Left lung (tissue), 10 donors: Measurements from ENCODE around the gene LTBP2. TPM values are rescaled to one million over a fixed set of nuclear protein-coding genes. Genes with fewer than 3 reads are reported as not detected.

Experiments
- ATAC-seq: fragments of 200-7000 bp; cut with Tn5 transposase; one replicate; pipeline ENCODE4 v1.9.1; 2020; ENCODE audit warnings: moderate library complexity
- DNase-seq, 4 donors: peaks; one replicate each; pipeline ENCODE4 v3.0.0-alpha.2; 2013 to 2020
- H3K27ac ChIP-seq, 2 donors: fragments of 200-600 bp; sonication (generic) in 1 of 2; one replicate each; pipeline versions ENCODE4 v1.5.0 to v1.8.0; 2020 to 2021
- H3K27me3 ChIP-seq, 2 donors: fragments of 200-600 bp; sonication (generic) in 1 of 2; one replicate each; pipeline versions ENCODE4 v1.5.0 to v1.8.0; 2020 to 2021
- H3K36me3 ChIP-seq, 2 donors: fragments of 200-600 bp; sonication (generic) in 1 of 2; one replicate each; pipeline versions ENCODE4 v1.5.0 to v1.8.0; 2020 to 2021
- H3K4me1 ChIP-seq, 2 donors: fragments of 200-600 bp; one replicate each; pipeline ENCODE4 v1.8.0; 2021
- H3K4me3 ChIP-seq, 2 donors: fragments of 200-600 bp; sonication (generic) in 1 of 2; one replicate each; pipeline versions ENCODE4 v1.5.0 to v1.8.0; 2020 to 2021; ENCODE audit warnings: mild to moderate bottlenecking in 1 of 2
- H3K9me3 ChIP-seq, 2 donors: fragments of 200-600 bp; sonication (generic) in 1 of 2; one replicate each; pipeline versions ENCODE4 v1.5.0 to v1.8.0; 2020 to 2021
- CTCF ChIP-seq, 2 donors: fragments of 200-600 bp; sonication (generic) in 1 of 2; IDR thresholded peaks; one replicate each; pipeline versions ENCODE4 v1.5.0 to v1.8.0; 2021; ENCODE audit warnings: antibody characterized with exemption in 2 of 2
- intact Hi-C, 2 donors: fragments of 100-400 bp; cut with DNase I; formaldehyde crosslinking; loops; one replicate each; pipeline versions ENCODE4 v1.11.2 to v1.14.2; 2022
- polyA plus RNA-seq, 6 donors: library from polyadenylated mRNA; unstranded; fragments of 120-200 nt; gene quantifications; one replicate each; pipeline ENCODE4 v1.2.1, GENCODE V29; 2013; ENCODE audit not compliant: insufficient read length in 6 of 6
- total RNA-seq, 2 donors: library from RNA; stranded (reverse); fragmentation: NEBNext Ultra II Directional; extraction: Animal tissue kit (Norgen Biotek cat#: 25700); gene quantifications; one replicate each; pipeline ENCODE4 v1.2.1, GENCODE V29; 2021
- donor health status: DM: no; HTN: yes; CAD: no.
- donor health status: DM: no; HTN: no; CAD: no.

The LTBP2 gene
- total and polyA plus RNA-seq, 8 donors, result 14.0 to 154 (median 19.3) TPM

- ATAC-seq (peak; percentile 3), DNase-seq (no peak)
- Histone ChIP-seq H3K27me3 (no peaks in the 10 kb centered on the region), H3K9me3 (no peaks in the 10 kb centered on the region), H3K36me3 (peaks cover 0 to 3% of the 10 kb centered on the region in 2 donors), H3K4me3 (peak overlapping the region; percentile 83 to 97), H3K4me1 (peaks cover 14 to 73% of the 10 kb centered on the region in 2 donors), H3K27ac (peak overlapping the region; percentile 95 to 97)
- intact Hi-C loops, result loop anchor here in 1 of 2 donors (5.0 kb wide), 1 partner anchor 130 kb away; no protein-coding TSS in a partner anchor
- no peak for TF ChIP-seq CTCF (IDR thresholded peaks at IDR 0.05)
Observed at GRCh38 chr14:74491956-74492775, 119.9 kb downstream of the LTBP2 start.

GRCh38 chr14:74490486-74490885 lies 121.6 kb downstream of the LTBP2 start:
- DNase-seq (no peak), ATAC-seq (peak; percentile 0)
- no peaks in the 10 kb centered on the region for H3K9me3 ChIP-seq
- peak overlapping the region in 1 of 2 donors; percentile 97 for H3K4me3 ChIP-seq
- no peaks in the 10 kb centered on the region for H3K27me3 ChIP-seq
- H3K36me3 ChIP-seq, result peaks cover 0 to 10% of the 10 kb centered on the region in 2 donors
- peak overlapping the region; percentile 11 to 97 for H3K27ac ChIP-seq
- peaks cover 19 to 87% of the 10 kb centered on the region in 2 donors for H3K4me1 ChIP-seq
- intact Hi-C loops, result loop anchor here in 1 of 2 donors (5.0 kb wide), 1 partner anchor 128 kb away; no protein-coding TSS in a partner anchor
- no peak for TF ChIP-seq CTCF (IDR thresholded peaks at IDR 0.05)

- H3K27me3 ChIP-seq, result no peaks in the 10 kb centered on the region
- no peak for TF ChIP-seq CTCF (IDR thresholded peaks at IDR 0.05)
- ATAC-seq, result peak; percentile 6
- no peaks in the 10 kb centered on the region for H3K9me3 ChIP-seq
- peaks cover 0 to 26% of the 10 kb centered on the region in 2 donors for H3K36me3 ChIP-seq
- H3K4me3 ChIP-seq, result peak overlapping the region in 1 of 2 donors; percentile 97
- H3K27ac ChIP-seq, result peak overlapping the region; percentile 11 to 97
- peaks cover 14 to 77% of the 10 kb centered on the region in 2 donors for H3K4me1 ChIP-seq
- intact Hi-C loops, result no loop called here
- peak in 1 of 4 donors; percentile 33 for DNase-seq
Observed at GRCh38 chr14:74488786-74489397, 123.1 kb downstream of the LTBP2 start.

- DNase-seq, result no peak
- ATAC-seq, result no peak
- Histone ChIP-seq H3K4me3 (no peak overlapping the region), H3K4me1 (peaks cover 14 to 69% of the 10 kb centered on the region in 2 donors), H3K27ac (no peak overlapping the region), H3K36me3 (peaks cover 0 to 54% of the 10 kb centered on the region in 2 donors), H3K27me3 (no peaks in the 10 kb centered on the region), H3K9me3 (no peaks in the 10 kb centered on the region)
- no peak for TF ChIP-seq CTCF (IDR thresholded peaks at IDR 0.05)
- intact Hi-C loops, result no loop called here
Observed at GRCh38 chr14:74486164-74486563, 125.9 kb downstream of the LTBP2 start.

GRCh38 chr14:74483321-74483720 lies 128.7 kb downstream of the LTBP2 start:
- Histone ChIP-seq H3K4me1 (peaks cover 7 to 40% of the 10 kb centered on the region in 2 donors), H3K9me3 (no peaks in the 10 kb centered on the region), H3K27ac (no peak overlapping the region), H3K36me3 (peaks cover 0 to 82% of the 10 kb centered on the region in 2 donors), H3K4me3 (no peak overlapping the region), H3K27me3 (no peaks in the 10 kb centered on the region)
- no peak for TF ChIP-seq CTCF (IDR thresholded peaks at IDR 0.05)
- DNase-seq, result no peak
- intact Hi-C loops, result no loop called here
- ATAC-seq, result no peak
